Activated T-helper 1 cell treated with anti-CD3 and anti-CD28 coated beads, Interleukin-12 subunit alpha, Interleukin-12 subunit beta, Interleukin-2, Interleukin-4 antibody, amounts not matched to agents 30 ng/mL and 10 ng/mL and 1 ng/mL, durations not matched to agents 14 hours and 24 hours and 36 hours (primary cell): Measurements from ENCODE around the gene ATP1A4. TPM values are rescaled to one million over a fixed set of nuclear protein-coding genes. Genes with fewer than 3 reads are reported as not detected.

Source experiments
- DNase-seq: peaks from one replicate; pipeline ENCODE4 v3.0.0; 2021; ENCODE audit warnings: low spot score
- H3K27ac Mint-ChIP-seq: one replicate; pipeline ENCODE4 v1.8.0; 2021; ENCODE audit warnings: mild to moderate bottlenecking, mixed read lengths
- H3K27me3 Mint-ChIP-seq: one replicate; pipeline ENCODE4 v1.8.0; 2022; ENCODE audit warnings: mild to moderate bottlenecking, moderate library complexity, mixed read lengths; ENCODE audit not compliant: insufficient read depth
- H3K36me3 Mint-ChIP-seq: one replicate; pipeline ENCODE4 v1.8.0; 2021; ENCODE audit warnings: low read depth, mixed read lengths
- H3K4me1 Mint-ChIP-seq: one replicate; pipeline ENCODE4 v1.8.0; 2021; ENCODE audit warnings: low read depth, mixed read lengths
- H3K4me3 Mint-ChIP-seq: one replicate; pipeline ENCODE4 v1.8.0; 2021; ENCODE audit warnings: mild to moderate bottlenecking, moderate library complexity, mixed read lengths
- H3K9me3 Mint-ChIP-seq: one replicate; pipeline ENCODE4 v1.8.0; 2021; ENCODE audit warnings: mixed read lengths
- intact Hi-C: fragments of 100-400 bp; cut with micrococcal nuclease; formaldehyde crosslinking; loops from one replicate; pipeline ENCODE4 v1.15.1; 2024
- total RNA-seq: library from RNA; stranded (reverse); gene quantifications from 2 replicates; pipeline ENCODE4 v1.2.3, GENCODE V29; 2022

The ATP1A4 gene
- total RNA-seq, 1 donor from 2014 or later = not detected

- H3K4me3 Mint-ChIP-seq = no peak overlapping the region
- no peaks in the 10 kb centered on the region for H3K9me3 Mint-ChIP-seq
- H3K27me3 Mint-ChIP-seq = peaks cover 24% of the 10 kb centered on the region
- no peaks in the 10 kb centered on the region for H3K4me1 Mint-ChIP-seq
- no peaks in the 10 kb centered on the region for H3K36me3 Mint-ChIP-seq
- intact Hi-C loops = no loop called here
- no peak for DNase-seq
- H3K27ac Mint-ChIP-seq = no peak overlapping the region
These were observed 8.4 kb downstream of the ATP1A4 start for GRCh38 chr1:160159846-160160245.

GRCh38 chr1:160161965-160162705 lies 10.7 kb downstream of the ATP1A4 start:
- DNase-seq = no peak
- no peak overlapping the region for H3K27ac Mint-ChIP-seq
- H3K4me1 Mint-ChIP-seq = no peaks in the 10 kb centered on the region
- no peak overlapping the region for H3K4me3 Mint-ChIP-seq
- H3K9me3 Mint-ChIP-seq = no peaks in the 10 kb centered on the region
- peaks cover 29% of the 10 kb centered on the region for H3K27me3 Mint-ChIP-seq
- no peaks in the 10 kb centered on the region for H3K36me3 Mint-ChIP-seq
- intact Hi-C loops = no loop called here

GRCh38 chr1:160162931-160163330 lies 11.5 kb downstream of the ATP1A4 start:
- Mint-ChIP-seq H3K27me3 (peaks cover 28% of the 10 kb centered on the region), H3K4me3 (no peak overlapping the region), H3K27ac (no peak overlapping the region), H3K4me1 (no peaks in the 10 kb centered on the region), H3K9me3 (no peaks in the 10 kb centered on the region), H3K36me3 (no peaks in the 10 kb centered on the region)
- intact Hi-C loops = no loop called here
- DNase-seq = no peak

GRCh38 chr1:160163615-160164014 lies 12.2 kb downstream of the ATP1A4 start:
- Mint-ChIP-seq H3K27me3 (peaks cover 29% of the 10 kb centered on the region), H3K4me3 (no peak overlapping the region), H3K27ac (no peak overlapping the region), H3K36me3 (no peaks in the 10 kb centered on the region), H3K4me1 (no peaks in the 10 kb centered on the region), H3K9me3 (no peaks in the 10 kb centered on the region)
- no peak for DNase-seq
- intact Hi-C loops = no loop called here

GRCh38 chr1:160164121-160164520 lies 12.7 kb downstream of the ATP1A4 start:
- H3K36me3 Mint-ChIP-seq = no peaks in the 10 kb centered on the region
- no peaks in the 10 kb centered on the region for H3K4me1 Mint-ChIP-seq
- H3K27ac Mint-ChIP-seq = no peak overlapping the region
- intact Hi-C loops = no loop called here
- peaks cover 31% of the 10 kb centered on the region for H3K27me3 Mint-ChIP-seq
- no peak overlapping the region for H3K4me3 Mint-ChIP-seq
- no peaks in the 10 kb centered on the region for H3K9me3 Mint-ChIP-seq
- no peak for DNase-seq

- no peak overlapping the region for H3K27ac Mint-ChIP-seq
- no peak overlapping the region for H3K4me3 Mint-ChIP-seq
- H3K36me3 Mint-ChIP-seq = no peaks in the 10 kb centered on the region
- DNase-seq = no peak
- H3K9me3 Mint-ChIP-seq = no peaks in the 10 kb centered on the region
- H3K27me3 Mint-ChIP-seq = peaks cover 33% of the 10 kb centered on the region
- H3K4me1 Mint-ChIP-seq = peaks cover 8% of the 10 kb centered on the region
- intact Hi-C loops = no loop called here
These were observed 14.9 kb downstream of the ATP1A4 start for GRCh38 chr1:160166166-160166868.

- no peak overlapping the region for H3K4me3 Mint-ChIP-seq
- DNase-seq = no peak
- no peaks in the 10 kb centered on the region for H3K9me3 Mint-ChIP-seq
- intact Hi-C loops = no loop called here
- no peak overlapping the region for H3K27ac Mint-ChIP-seq
- H3K4me1 Mint-ChIP-seq = peaks cover 8% of the 10 kb centered on the region
- H3K36me3 Mint-ChIP-seq = no peaks in the 10 kb centered on the region
- H3K27me3 Mint-ChIP-seq = peaks cover 32% of the 10 kb centered on the region
These were observed 15.7 kb downstream of the ATP1A4 start for GRCh38 chr1:160167056-160167455.

GRCh38 chr1:160167580-160167979 lies 16.2 kb downstream of the ATP1A4 start:
- Mint-ChIP-seq H3K27ac (no peak overlapping the region), H3K36me3 (no peaks in the 10 kb centered on the region), H3K4me1 (peaks cover 8% of the 10 kb centered on the region), H3K9me3 (no peaks in the 10 kb centered on the region), H3K27me3 (peaks cover 33% of the 10 kb centered on the region), H3K4me3 (no peak overlapping the region)
- intact Hi-C loops = no loop called here
- no peak for DNase-seq

- no peak for DNase-seq
- Mint-ChIP-seq H3K36me3 (no peaks in the 10 kb centered on the region), H3K9me3 (no peaks in the 10 kb centered on the region), H3K27me3 (peaks cover 35% of the 10 kb centered on the region), H3K27ac (no peak overlapping the region), H3K4me1 (peaks cover 8% of the 10 kb centered on the region), H3K4me3 (no peak overlapping the region)
- intact Hi-C loops = no loop called here
These were observed 16.6 kb downstream of the ATP1A4 start for GRCh38 chr1:160168016-160168415.

GRCh38 chr1:160168609-160169369 lies 17.4 kb downstream of the ATP1A4 start:
- Mint-ChIP-seq H3K27ac (no peak overlapping the region), H3K4me3 (no peak overlapping the region), H3K36me3 (no peaks in the 10 kb centered on the region), H3K4me1 (peaks cover 8% of the 10 kb centered on the region), H3K9me3 (no peaks in the 10 kb centered on the region), H3K27me3 (peaks cover 34% of the 10 kb centered on the region)
- DNase-seq = no peak
- intact Hi-C loops = no loop called here

- Mint-ChIP-seq H3K27me3 (peaks cover 31% of the 10 kb centered on the region), H3K36me3 (no peaks in the 10 kb centered on the region), H3K9me3 (no peaks in the 10 kb centered on the region), H3K4me1 (peaks cover 8% of the 10 kb centered on the region), H3K4me3 (no peak overlapping the region), H3K27ac (no peak overlapping the region)
- intact Hi-C loops = no loop called here
- DNase-seq = no peak
These were observed 18.4 kb downstream of the ATP1A4 start for GRCh38 chr1:160169553-160170399.

- intact Hi-C loops = no loop called here
- Mint-ChIP-seq H3K4me3 (no peak overlapping the region), H3K36me3 (no peaks in the 10 kb centered on the region), H3K27ac (no peak overlapping the region), H3K4me1 (peaks cover 8% of the 10 kb centered on the region), H3K9me3 (no peaks in the 10 kb centered on the region), H3K27me3 (peaks cover 24% of the 10 kb centered on the region)
- DNase-seq = no peak
These were observed 20.0 kb downstream of the ATP1A4 start for GRCh38 chr1:160171354-160171753.
